HG03280 (cell line): ENCODE measurements around the gene VAV2.
"Not testable (repeated sequence)": the region's sequence is repeated elsewhere in the genome, so short reads cannot be mapped to it uniquely, and the experiment has no call there.

ENCODE experiments used
- ATAC-seq: cut with Tn5 transposase; IDR thresholded peaks from one replicate; pipeline ENCODE4 v1.9.1; 2021; ENCODE audit warnings: mild to moderate bottlenecking, moderate library complexity; ENCODE audit not compliant: unreplicated experiment

VAV2 gene

DNA sequence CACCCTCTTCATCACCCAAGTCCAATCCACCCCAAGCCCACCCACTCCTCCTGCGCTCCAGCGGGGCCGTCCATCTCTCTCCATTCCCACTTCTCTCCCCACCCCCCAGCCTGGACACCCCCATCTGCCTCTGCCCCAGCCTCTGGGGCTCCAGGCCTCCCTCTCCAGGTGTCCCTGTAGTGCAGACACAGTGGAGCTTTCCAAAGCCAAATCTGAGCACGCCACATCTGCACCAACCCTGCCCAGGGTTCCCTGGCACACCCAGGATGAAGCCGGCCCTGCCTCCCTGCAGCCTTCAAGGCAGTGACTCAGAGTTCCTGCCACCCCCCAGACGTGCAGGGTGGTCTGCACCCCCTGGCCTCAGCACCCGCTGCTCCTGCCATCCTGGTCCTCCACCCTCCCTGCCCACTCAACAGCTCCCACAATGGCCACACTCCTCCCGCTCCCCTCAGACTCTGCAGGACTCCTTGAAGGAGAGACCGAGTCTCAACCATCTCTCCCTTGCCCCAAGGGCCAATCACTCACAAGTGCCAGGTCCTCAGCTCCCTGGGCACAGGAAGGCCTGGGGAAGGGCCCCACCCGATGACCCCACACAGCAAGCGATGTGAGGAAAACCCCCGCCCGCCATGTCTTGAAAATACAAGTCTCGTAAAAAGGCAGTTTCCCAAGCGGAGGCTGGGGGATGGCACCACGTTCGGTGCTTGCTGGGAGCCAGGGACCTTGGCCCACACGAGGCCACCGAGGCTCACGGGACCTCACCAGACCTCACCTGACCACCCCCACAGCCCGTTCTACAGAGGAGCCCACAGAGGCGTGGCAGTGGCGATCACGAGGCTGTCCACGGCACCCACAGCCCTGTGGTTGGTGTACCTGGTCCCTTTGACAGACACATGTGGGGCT is 22.2 kb downstream of the VAV2 start:
- ATAC-seq, result no peak

GRCh38 chr9:133968966-133969617 is 23.0 kb downstream of the VAV2 start:
- no peak for ATAC-seq

DNA sequence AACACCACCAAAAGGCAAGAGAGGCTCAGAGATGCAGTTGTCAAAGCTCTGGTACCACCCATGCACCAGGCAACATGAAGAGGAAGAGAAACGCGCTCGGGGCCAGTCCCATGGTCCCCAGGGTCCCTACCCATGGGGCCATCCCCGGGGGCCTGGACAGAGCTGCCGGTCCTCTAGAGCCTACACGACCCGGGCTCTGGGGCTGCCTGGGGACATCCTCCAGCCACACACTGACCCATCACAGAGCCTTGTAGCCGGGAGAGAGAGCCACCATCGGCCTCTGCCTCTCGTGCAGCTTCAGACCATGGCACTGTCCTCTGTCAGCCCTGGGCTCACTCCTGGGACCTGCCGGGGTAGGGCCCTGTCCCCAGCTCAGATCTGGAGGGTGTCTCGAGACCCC is 23.7 kb downstream of the VAV2 start:
- no peak for ATAC-seq

DNA sequence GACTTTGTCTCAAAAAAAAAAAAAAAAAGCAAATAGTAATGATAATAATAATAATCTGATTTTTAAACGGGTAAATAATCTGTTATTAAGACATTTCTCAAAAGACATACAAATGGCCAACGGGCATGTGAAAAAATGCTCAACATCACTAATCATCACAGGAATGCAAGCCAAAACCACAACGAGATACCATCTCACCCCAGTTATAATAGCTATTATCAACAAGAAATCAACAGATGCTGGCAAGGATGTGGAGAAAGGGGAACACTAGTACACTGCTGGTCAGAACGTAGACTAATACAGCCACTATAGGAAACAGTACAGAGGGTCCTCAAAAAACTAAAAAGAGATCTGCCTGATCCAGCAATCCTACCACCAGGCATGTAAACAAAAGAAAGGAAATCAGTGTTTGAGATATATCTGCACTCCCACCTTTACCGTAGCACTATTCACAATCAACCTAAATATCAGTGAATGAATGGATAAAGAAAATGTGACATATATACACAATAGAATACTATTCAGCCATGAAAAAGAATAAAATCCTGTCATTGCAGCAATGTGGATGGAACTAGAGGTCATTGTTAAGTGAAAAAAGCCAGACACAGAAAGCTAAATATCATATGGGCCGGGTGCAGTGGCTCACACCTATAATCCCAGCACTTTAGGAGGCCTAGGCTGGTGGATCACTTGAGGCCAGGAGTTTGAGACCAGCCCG is 24.9 kb downstream of the VAV2 start:
- ATAC-seq, result no peak

DNA sequence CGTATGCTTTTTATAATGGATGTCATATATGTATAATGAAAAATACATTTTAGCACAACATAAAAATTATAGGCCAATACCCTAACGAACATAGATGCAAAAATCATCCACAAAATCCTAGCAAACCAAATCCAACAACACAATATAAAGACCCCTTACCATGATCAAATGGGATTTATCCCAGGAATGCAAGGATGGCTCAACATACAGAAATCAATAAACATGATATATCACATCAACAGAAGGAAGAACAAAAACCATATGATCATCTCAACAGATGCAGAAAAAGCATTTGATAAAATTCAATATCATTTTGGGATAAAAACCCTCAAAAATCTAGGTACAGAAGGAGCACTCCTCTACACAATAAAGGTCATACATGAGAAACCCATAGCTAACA is 27.7 kb downstream of the VAV2 start:
- no peak for ATAC-seq

DNA sequence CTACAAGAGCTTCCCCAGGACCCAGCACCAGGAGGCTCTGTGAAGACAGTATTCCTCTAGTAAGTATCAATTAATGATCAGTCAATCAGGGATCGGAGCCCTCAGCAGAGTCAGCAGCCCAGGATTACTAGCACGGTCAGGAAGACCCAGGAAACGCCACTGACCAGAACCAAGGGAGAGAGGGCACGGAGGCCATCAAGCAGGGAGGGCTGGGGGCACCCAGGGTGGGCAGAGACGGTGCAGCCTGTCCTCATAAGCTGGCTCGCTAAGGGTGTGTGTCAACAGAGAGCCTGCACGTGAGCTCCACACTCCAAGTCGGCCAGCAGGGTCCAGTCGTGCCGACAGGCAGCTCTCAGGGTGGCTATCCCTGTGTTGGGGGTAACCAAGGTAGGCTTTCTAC is 29.0 kb downstream of the VAV2 start:
- ATAC-seq, result no peak

- ATAC-seq, result no peak
Observed at GRCh38 chr9:133962341-133962740, 29.8 kb downstream of the VAV2 start.

- no peak for ATAC-seq
Observed at GRCh38 chr9:133961226-133962165, 30.6 kb downstream of the VAV2 start.

- ATAC-seq, result no peak
Observed at GRCh38 chr9:133960568-133961129, 31.5 kb downstream of the VAV2 start.

DNA sequence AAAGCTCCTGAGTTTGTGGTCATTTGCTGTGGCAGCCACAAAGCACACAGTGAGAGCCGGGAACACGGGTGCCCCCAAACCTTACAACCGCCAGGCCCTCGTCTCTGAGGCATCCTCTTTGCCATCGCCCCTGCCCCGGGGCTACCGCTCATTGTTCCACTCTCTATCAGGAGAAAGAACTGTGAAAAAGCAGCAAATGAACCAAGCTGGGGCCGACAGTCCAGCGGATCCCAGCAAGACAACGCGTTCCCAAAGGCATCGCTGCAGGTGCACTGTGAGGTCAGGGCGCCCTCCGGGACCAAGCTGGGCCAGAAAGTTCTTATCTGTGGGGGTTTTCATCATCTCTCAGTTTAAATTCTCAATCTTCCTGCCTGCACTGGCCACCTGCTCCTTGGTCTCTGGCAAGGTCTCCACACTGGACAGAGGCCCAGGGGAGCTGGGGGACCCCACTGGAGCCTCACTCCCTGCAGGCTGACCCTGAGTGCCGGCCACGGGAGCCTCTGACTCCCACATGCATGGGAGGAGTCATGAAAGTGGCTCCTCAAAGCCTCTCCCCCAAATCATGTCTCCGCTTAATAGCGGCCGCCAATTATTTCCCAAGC is 32.1 kb downstream of the VAV2 start:
- no peak for ATAC-seq

DNA sequence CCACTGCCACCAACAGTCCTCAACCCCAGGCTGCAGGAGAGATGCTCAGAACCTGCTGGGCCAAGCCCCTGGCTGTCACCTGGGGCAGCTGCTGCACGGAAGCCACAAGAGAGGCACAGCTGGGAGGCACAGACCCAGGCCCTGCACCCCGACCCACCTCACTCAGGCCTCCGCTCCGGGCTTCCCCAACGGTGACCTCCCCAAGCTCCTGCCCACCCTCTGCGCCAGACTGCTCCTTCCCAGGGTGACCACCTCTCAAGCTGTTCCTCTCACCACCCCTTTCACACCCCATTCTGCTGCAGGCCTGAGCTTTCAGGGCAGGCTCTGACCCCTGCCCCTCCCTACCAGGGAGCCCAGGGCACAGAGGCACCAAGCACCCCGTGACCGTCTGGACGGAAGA is 33.0 kb downstream of the VAV2 start:
- no peak for ATAC-seq

DNA sequence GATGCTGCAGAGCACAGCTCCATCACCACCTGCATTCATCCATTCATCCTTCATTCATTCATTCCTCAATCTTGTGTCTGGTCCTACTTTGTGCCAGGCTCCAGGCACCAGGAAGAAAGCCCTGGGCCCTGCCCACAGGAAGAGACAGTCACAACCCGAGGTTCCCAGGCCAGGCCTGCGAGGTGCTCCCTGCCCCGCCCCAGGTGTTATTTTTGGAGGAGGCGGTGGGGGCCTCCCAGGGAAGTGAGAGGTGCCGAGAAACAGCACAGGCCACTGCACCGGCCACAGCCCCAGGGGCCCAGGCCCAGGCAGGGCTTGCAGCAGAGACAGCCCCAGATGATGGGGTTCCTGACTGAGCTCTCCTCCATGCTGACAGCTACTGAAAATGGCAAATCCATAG is 33.4 kb downstream of the VAV2 start:
- ATAC-seq, result no peak

- ATAC-seq, result not testable (repeated sequence)
Observed at GRCh38 chr9:133957772-133958171, 34.4 kb downstream of the VAV2 start.

- no peak for ATAC-seq
Observed at GRCh38 chr9:133957328-133957727, 34.8 kb downstream of the VAV2 start.

DNA sequence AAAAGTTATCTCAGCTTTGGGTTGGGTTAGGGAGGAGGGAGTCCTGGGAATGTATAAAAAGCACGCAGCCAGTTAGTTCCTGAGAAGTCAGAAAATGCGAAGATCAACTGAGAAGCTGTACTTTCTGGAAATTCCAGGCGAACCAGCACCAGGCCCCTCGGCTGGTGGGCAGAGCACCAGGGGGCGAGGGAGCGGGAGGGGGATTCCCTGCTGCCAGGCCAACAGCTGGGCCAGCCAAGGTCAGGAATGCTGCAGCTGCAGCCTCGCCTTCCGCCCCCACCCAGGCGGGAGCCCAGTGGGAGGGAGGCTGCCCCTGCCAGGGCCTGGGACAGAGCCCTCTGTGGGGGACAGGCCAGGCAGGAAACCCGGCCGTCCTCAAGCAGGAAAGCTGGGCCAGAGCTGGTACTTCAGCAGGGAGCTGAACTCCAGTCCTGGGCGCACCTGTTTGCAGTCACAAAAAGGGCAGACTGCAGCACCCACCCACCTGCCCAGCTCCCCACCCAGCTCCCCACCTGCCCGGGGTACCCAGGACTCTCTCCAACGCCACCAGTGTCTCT is 35.5 kb downstream of the VAV2 start:
- no peak for ATAC-seq

GRCh38 chr9:133955821-133956411 is 36.2 kb downstream of the VAV2 start:
- ATAC-seq, result no peak

GRCh38 chr9:133954862-133955529 is 37.1 kb downstream of the VAV2 start:
- no peak for ATAC-seq

DNA sequence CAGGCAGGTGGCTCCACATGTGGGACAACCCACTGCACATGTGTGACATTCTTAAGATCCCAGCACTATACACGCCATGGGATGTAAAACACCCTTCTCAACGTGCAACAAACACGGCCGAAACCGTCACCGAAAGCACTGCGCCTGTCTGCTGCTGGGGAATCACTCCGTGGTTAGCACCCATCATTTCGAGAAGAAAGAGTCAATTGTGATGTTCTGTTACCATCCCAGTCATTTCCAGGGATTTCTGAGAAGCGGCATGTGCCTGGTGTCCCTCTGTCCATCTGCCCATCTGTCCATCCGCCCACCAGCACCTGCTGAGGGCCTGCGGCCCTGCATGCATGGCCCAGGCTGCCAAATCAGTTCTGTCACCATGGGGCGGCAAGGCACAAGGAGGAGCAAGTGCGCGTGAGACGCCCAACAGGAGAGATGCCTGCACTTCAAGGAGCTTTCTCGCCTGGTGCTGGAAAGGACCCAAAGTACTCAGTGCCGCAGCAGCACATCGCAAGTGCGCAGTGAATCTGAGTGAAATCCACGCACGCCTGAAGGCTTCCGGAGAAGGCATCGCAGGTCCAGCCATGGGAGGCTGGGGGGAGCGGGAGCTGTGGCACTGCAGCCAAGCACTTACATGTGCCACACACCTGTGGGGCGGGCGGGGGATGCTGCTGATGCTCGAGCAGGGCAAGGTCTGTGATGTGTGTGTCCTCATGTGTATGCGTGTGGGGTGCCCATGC is 38.0 kb downstream of the VAV2 start:
- peak; percentile 42 for ATAC-seq
